ENCODE results near the gene PRRT2. TPM values are rescaled to one million over a fixed set of nuclear protein-coding genes. Genes with fewer than 3 reads are reported as not detected.

Gene PRRT2
- total and polyA plus RNA-seq, 2 donors (not counting 3 experiments of a cell fraction or from before 2014, with no cell fraction given): 3.3 TPM

DNA sequence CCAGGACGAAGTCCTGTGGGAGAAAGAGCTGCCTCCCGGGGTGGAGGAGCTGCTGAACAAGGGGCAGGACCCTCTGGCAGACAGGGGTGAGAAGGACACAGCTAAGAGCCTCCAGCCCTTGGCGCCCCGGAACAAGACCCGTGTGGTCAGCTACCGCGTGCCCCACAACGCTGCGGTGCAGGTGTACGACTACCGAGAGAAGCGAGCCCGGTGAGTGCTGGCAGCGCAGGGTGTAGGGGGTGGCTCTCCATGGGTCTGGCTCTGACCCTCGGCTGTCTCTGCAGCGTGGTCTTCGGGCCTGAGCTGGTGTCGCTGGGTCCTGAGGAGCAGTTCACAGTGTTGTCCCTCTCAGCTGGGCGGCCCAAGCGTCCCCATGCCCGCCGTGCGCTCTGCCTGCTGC is 29.6 kb downstream of the PRRT2 start:
- intact Hi-C loops (cut with micrococcal nuclease) (no loop called here), dilution Hi-C loops (cut with MboI; ENCODE audit: extremely low pct_ligation_motif_present, low sequenced_read_pairs) (no loop called here)
- Histone ChIP-seq H3K27me3 (ENCODE audit: control insufficient read depth in 2 of 2, insufficient read depth in 2 of 2, low read length in 2 of 2) (no peaks in the 10 kb centered on the region), H3K9ac (replicated peaks; ENCODE audit: extremely low read depth, insufficient read depth, low read length) (no peak overlapping the region), H3K4me2 (ENCODE audit: insufficient read depth, low read length) (no peak overlapping the region), H3K4me3 (replicated peaks in 1 of 3; ENCODE audit: insufficient read depth in 1 of 3, low read depth in 1 of 3, low read length in 3 of 3) (no peak overlapping the region), H3K36me3 (ENCODE audit: control insufficient read depth in 2 of 2, extremely low read depth in 1 of 2, insufficient read depth in 2 of 2, low read length in 2 of 2) (peaks cover 0 to 17% of the 10 kb centered on the region in 2 experiments), H2AFZ (ENCODE audit: low read depth, low read length) (no peak overlapping the region), H3K79me2 (ENCODE audit: control insufficient read depth, insufficient read depth, low read length) (no peaks in the 10 kb centered on the region), H3K9me3 (replicated peaks; ENCODE audit: control insufficient read depth, insufficient read depth, low read length) (no peaks in the 10 kb centered on the region), H3K9me1 (replicated peaks; ENCODE audit: control insufficient read depth, extremely low read depth, insufficient read depth, low read length) (no peaks in the 10 kb centered on the region), H3K4me1 (ENCODE audit: control insufficient read depth, extremely low read depth, insufficient read depth, low read length) (no peaks in the 10 kb centered on the region), H4K20me1 (replicated peaks; ENCODE audit: control insufficient read depth, extremely low read depth, insufficient read depth, low read length) (no peaks in the 10 kb centered on the region), H3K27ac (ENCODE audit: insufficient read depth, low read depth, low read length) (no peak overlapping the region)
- CTCF ChIA-PET: interaction anchor here (0.7 to 1.7 kb wide), 3 partner anchors 25 to 112 kb away, joined by 3 to 5 read pairs (median 4); no protein-coding TSS in a partner anchor
- TF ChIP-seq JUN (IDR thresholded peaks at IDR 0.05; ENCODE audit: borderline replicate concordance, insufficient read depth, insufficient read length, low read depth) (no peak), POLR2A (IDR thresholded peaks at IDR 0.05; ENCODE audit: low read depth, low read length) (no peak), GATA2 (IDR thresholded peaks at IDR 0.05; ENCODE audit: insufficient read depth, insufficient read length, low read depth, low read length) (no peak), EZH2 (IDR thresholded peaks at IDR 0.05; ENCODE audit: borderline replicate concordance, low read depth, low read length, severe bottlenecking) (no peak), POLR2AphosphoS5 (IDR thresholded peaks at IDR 0.05; ENCODE audit: insufficient read depth, low read depth, low read length) (no peak), FOS (IDR thresholded peaks at IDR 0.05; ENCODE audit: borderline replicate concordance, insufficient read depth, low read length) (no peak), MYC (IDR thresholded peaks at IDR 0.05; ENCODE audit: low read depth, low read length) (no peak)
- TF ChIP-seq, protein P1, sequence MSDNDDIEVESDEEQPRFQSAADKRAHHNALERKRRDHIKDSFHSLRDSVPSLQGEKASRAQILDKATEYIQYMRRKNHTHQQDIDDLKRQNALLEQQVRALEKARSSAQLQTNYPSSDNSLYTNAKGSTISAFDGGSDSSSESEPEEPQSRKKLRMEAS (IDR thresholded peaks at IDR 0.05; ENCODE audit: insufficient read depth, insufficient read length): no peak
- TF ChIP-seq, protein P2, sequence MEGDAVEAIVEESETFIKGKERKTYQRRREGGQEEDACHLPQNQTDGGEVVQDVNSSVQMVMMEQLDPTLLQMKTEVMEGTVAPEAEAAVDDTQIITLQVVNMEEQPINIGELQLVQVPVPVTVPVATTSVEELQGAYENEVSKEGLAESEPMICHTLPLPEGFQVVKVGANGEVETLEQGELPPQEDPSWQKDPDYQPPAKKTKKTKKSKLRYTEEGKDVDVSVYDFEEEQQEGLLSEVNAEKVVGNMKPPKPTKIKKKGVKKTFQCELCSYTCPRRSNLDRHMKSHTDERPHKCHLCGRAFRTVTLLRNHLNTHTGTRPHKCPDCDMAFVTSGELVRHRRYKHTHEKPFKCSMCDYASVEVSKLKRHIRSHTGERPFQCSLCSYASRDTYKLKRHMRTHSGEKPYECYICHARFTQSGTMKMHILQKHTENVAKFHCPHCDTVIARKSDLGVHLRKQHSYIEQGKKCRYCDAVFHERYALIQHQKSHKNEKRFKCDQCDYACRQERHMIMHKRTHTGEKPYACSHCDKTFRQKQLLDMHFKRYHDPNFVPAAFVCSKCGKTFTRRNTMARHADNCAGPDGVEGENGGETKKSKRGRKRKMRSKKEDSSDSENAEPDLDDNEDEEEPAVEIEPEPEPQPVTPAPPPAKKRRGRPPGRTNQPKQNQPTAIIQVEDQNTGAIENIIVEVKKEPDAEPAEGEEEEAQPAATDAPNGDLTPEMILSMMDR (IDR thresholded peaks at IDR 0.05; ENCODE audit: extremely low read depth in 1 of 2, insufficient read depth in 1 of 2, low read depth in 1 of 2, low read length in 2 of 2): no peak
- FAIRE-seq (no peak), DNase-seq (ENCODE audit: low read depth, low spot score) (no peak)
- POLR2A ChIA-PET: no interaction called here
- TSS peak; percentile 20 for BruUV-seq (replicated peaks)

Data from endothelial cell of umbilical vein (primary cell).